ENCODE measurements around the gene PPP1R1A. TPM values are rescaled to one million over a fixed set of nuclear protein-coding genes. Genes with fewer than 3 reads are reported as not detected.

PPP1R1A gene
- total and polyA plus RNA-seq, 2 experiments from 2014 or later: 7.6 to 26.9 TPM

DNA sequence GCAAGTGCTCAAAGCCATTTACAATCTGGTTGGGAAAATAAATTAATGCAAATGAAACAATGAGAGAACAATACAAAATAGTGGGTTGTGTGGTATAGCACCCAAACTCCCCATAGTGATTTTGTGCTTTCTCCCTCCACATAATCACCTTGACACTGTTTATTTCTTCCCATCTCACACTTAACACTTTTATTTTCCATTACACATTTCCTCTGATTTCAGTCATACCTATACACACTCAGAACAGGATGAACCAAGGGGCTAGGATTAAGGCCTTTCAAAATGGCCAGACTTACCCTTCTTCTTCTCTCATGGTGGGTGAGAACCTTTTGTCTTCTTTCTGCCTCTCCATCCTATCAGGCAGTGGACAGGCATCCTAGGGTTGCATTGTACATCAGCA is 53.0 kb downstream of the PPP1R1A start:
- Histone ChIP-seq H3K27me3 (ENCODE audit: insufficient read depth) (peaks cover 10% of the 10 kb centered on the region; the same call in 1 of the 2 replicates), H3K27ac (ENCODE audit: low read depth) (no peak overlapping the region), H3K4me3 (no peak overlapping the region), H3K79me2 (replicated peaks; ENCODE audit: insufficient read depth) (no peaks in the 10 kb centered on the region), H3K4me1 (ENCODE audit: insufficient read depth) (no peaks in the 10 kb centered on the region), H3K36me3 (ENCODE audit: insufficient read depth) (no peaks in the 10 kb centered on the region), H3K4me2 (no peak overlapping the region), H3F3A (replicated peaks; ENCODE audit: low read depth) (no peaks in the 10 kb centered on the region), H2AFZ (no peak overlapping the region), H4K20me1 (replicated peaks; ENCODE audit: insufficient read depth) (no peaks in the 10 kb centered on the region), H3K9me2 (ENCODE audit: insufficient read depth) (no peaks in the 10 kb centered on the region)
- Mint-ChIP-seq H3K4me3 (no peak overlapping the region), H3K27me3 (ENCODE audit: insufficient read depth, low read depth, poor library complexity) (peaks cover 1% of the 10 kb centered on the region), H3K27ac (no peak overlapping the region), H3K4me1 (no peaks in the 10 kb centered on the region; the same call in 2 of the 3 replicates), H3K9me3 (no peaks in the 10 kb centered on the region), H3K36me3 (ENCODE audit: low read depth) (no peaks in the 10 kb centered on the region)
- ATAC-seq: no peak
- DNase-seq (ENCODE audit: low spot score): no peak
- TF ChIP-seq EZH2 (IDR thresholded peaks at IDR 0.05; ENCODE audit: low read depth, unreplicated experiment) (no peak), POLR2AphosphoS5 (IDR thresholded peaks at IDR 0.05; ENCODE audit: low read depth) (no peak), EZH2phosphoT487 (IDR thresholded peaks at IDR 0.05; ENCODE audit: unreplicated experiment) (no peak), CREB1 (CRISPR knock-in tag; IDR thresholded peaks at IDR 0.05; ENCODE audit: low read depth) (no peak), ZNF331 (CRISPR knock-in tag; IDR thresholded peaks at IDR 0.05; ENCODE audit: low read depth) (no peak), ZNF114 (CRISPR knock-in tag; IDR thresholded peaks at IDR 0.05) (no peak), NANOG (IDR thresholded peaks at IDR 0.05; ENCODE audit: borderline replicate concordance) (no peak), JUNB (IDR thresholded peaks at IDR 0.05; ENCODE audit: unreplicated experiment) (no peak), STAT1 (IDR thresholded peaks at IDR 0.05; ENCODE audit: unreplicated experiment) (no peak)
- TF ChIP-seq, protein P1, sequence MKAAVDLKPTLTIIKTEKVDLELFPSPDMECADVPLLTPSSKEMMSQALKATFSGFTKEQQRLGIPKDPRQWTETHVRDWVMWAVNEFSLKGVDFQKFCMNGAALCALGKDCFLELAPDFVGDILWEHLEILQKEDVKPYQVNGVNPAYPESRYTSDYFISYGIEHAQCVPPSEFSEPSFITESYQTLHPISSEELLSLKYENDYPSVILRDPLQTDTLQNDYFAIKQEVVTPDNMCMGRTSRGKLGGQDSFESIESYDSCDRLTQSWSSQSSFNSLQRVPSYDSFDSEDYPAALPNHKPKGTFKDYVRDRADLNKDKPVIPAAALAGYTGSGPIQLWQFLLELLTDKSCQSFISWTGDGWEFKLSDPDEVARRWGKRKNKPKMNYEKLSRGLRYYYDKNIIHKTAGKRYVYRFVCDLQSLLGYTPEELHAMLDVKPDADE (IDR thresholded peaks at IDR 0.05): no peak
- TF ChIP-seq, protein P2, sequence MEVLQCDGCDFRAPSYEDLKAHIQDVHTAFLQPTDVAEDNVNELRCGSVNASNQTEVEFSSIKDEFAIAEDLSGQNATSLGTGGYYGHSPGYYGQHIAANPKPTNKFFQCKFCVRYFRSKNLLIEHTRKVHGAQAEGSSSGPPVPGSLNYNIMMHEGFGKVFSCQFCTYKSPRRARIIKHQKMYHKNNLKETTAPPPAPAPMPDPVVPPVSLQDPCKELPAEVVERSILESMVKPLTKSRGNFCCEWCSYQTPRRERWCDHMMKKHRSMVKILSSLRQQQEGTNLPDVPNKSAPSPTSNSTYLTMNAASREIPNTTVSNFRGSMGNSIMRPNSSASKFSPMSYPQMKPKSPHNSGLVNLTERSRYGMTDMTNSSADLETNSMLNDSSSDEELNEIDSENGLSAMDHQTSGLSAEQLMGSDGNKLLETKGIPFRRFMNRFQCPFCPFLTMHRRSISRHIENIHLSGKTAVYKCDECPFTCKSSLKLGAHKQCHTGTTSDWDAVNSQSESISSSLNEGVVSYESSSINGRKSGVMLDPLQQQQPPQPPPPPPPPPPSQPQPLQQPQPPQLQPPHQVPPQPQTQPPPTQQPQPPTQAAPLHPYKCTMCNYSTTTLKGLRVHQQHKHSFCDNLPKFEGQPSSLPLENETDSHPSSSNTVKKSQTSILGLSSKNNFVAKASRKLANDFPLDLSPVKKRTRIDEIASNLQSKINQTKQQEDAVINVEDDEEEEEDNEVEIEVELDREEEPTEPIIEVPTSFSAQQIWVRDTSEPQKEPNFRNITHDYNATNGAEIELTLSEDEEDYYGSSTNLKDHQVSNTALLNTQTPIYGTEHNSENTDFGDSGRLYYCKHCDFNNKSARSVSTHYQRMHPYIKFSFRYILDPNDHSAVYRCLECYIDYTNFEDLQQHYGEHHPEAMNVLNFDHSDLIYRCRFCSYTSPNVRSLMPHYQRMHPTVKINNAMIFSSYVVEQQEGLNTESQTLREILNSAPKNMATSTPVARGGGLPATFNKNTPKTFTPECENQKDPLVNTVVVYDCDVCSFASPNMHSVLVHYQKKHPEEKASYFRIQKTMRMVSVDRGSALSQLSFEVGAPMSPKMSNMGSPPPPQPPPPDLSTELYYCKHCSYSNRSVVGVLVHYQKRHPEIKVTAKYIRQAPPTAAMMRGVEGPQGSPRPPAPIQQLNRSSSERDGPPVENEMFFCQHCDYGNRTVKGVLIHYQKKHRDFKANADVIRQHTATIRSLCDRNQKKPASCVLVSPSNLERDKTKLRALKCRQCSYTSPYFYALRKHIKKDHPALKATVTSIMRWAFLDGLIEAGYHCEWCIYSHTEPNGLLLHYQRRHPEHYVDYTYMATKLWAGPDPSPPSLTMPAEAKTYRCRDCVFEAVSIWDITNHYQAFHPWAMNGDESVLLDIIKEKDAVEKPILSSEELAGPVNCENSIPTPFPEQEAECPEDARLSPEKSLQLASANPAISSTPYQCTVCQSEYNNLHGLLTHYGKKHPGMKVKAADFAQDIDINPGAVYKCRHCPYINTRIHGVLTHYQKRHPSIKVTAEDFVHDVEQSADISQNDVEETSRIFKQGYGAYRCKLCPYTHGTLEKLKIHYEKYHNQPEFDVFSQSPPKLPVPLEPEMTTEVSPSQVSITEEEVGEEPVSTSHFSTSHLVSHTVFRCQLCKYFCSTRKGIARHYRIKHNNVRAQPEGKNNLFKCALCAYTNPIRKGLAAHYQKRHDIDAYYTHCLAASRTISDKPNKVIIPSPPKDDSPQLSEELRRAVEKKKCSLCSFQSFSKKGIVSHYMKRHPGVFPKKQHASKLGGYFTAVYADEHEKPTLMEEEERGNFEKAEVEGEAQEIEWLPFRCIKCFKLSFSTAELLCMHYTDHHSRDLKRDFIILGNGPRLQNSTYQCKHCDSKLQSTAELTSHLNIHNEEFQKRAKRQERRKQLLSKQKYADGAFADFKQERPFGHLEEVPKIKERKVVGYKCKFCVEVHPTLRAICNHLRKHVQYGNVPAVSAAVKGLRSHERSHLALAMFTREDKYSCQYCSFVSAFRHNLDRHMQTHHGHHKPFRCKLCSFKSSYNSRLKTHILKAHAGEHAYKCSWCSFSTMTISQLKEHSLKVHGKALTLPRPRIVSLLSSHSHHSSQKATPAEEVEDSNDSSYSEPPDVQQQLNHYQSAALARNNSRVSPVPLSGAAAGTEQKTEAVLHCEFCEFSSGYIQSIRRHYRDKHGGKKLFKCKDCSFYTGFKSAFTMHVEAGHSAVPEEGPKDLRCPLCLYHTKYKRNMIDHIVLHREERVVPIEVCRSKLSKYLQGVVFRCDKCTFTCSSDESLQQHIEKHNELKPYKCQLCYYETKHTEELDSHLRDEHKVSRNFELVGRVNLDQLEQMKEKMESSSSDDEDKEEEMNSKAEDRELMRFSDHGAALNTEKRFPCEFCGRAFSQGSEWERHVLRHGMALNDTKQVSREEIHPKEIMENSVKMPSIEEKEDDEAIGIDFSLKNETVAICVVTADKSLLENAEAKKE (CRISPR knock-in tag; IDR thresholded peaks at IDR 0.05): no peak
- TF ChIP-seq, protein P3, sequence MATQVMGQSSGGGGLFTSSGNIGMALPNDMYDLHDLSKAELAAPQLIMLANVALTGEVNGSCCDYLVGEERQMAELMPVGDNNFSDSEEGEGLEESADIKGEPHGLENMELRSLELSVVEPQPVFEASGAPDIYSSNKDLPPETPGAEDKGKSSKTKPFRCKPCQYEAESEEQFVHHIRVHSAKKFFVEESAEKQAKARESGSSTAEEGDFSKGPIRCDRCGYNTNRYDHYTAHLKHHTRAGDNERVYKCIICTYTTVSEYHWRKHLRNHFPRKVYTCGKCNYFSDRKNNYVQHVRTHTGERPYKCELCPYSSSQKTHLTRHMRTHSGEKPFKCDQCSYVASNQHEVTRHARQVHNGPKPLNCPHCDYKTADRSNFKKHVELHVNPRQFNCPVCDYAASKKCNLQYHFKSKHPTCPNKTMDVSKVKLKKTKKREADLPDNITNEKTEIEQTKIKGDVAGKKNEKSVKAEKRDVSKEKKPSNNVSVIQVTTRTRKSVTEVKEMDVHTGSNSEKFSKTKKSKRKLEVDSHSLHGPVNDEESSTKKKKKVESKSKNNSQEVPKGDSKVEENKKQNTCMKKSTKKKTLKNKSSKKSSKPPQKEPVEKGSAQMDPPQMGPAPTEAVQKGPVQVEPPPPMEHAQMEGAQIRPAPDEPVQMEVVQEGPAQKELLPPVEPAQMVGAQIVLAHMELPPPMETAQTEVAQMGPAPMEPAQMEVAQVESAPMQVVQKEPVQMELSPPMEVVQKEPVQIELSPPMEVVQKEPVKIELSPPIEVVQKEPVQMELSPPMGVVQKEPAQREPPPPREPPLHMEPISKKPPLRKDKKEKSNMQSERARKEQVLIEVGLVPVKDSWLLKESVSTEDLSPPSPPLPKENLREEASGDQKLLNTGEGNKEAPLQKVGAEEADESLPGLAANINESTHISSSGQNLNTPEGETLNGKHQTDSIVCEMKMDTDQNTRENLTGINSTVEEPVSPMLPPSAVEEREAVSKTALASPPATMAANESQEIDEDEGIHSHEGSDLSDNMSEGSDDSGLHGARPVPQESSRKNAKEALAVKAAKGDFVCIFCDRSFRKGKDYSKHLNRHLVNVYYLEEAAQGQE (IDR thresholded peaks at IDR 0.05; ENCODE audit: unreplicated experiment): no peak
- TF ChIP-seq, protein P4, sequence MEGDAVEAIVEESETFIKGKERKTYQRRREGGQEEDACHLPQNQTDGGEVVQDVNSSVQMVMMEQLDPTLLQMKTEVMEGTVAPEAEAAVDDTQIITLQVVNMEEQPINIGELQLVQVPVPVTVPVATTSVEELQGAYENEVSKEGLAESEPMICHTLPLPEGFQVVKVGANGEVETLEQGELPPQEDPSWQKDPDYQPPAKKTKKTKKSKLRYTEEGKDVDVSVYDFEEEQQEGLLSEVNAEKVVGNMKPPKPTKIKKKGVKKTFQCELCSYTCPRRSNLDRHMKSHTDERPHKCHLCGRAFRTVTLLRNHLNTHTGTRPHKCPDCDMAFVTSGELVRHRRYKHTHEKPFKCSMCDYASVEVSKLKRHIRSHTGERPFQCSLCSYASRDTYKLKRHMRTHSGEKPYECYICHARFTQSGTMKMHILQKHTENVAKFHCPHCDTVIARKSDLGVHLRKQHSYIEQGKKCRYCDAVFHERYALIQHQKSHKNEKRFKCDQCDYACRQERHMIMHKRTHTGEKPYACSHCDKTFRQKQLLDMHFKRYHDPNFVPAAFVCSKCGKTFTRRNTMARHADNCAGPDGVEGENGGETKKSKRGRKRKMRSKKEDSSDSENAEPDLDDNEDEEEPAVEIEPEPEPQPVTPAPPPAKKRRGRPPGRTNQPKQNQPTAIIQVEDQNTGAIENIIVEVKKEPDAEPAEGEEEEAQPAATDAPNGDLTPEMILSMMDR (conservative IDR thresholded peaks at IDR 0.05; ENCODE audit: low read depth in 2 of 2): no peak
